ENCODE measurements around the gene CFAP70. TPM values are rescaled to one million over a fixed set of nuclear protein-coding genes. Genes with fewer than 3 reads are reported as not detected.
"Not testable (repeated sequence)": the region's sequence is repeated elsewhere in the genome, so short reads cannot be mapped to it uniquely, and the experiment has no call there.

The CFAP70 gene
- total RNA-seq, 1 donor from 2014 or later = 0.33 TPM

DNA sequence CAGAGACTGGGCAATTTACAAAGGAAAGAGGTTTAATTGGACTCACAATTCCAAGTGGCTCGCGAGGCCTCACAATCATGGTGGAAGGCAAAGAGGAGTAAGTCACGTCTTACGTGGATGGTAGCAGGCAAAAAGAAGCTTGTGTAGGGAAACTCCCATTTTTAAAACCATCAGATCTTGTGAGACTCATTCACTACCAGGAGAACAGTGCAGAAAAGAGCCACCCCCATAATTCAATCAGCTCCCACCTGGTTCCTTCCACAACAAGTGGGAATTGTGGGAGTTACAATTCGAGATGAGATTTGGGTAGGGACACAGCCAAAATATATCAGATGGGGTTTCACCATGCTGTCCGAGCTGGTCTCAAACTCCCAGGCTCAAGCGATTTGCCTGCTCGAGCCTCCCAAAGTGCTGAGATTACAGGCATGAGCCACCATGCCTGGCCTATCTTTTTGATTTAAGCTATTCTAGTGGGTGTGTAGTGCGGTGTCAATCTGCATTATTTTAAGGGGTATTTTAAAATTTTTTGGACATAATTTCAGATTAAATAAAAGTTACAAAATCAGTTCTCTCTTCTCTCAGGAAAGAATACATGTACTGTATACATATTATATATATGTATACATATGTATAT lies 97.2 kb downstream of the CFAP70 start:
- Mint-ChIP-seq H3K27me3 (peaks cover 8% of the 10 kb centered on the region), H3K4me3 (no peak overlapping the region), H3K4me1 (peaks cover 6% of the 10 kb centered on the region), H3K9me3 (no peaks in the 10 kb centered on the region), H3K36me3 (ENCODE audit: low read depth) (no peaks in the 10 kb centered on the region), H3K27ac (no peak overlapping the region)
- intact Hi-C loops (cut with micrococcal nuclease) = loop anchor here (5.0 kb wide), 1 partner anchor 381 kb away; the partner anchor contains the start of gene MYOZ1
- no peak for DNase-seq

DNA sequence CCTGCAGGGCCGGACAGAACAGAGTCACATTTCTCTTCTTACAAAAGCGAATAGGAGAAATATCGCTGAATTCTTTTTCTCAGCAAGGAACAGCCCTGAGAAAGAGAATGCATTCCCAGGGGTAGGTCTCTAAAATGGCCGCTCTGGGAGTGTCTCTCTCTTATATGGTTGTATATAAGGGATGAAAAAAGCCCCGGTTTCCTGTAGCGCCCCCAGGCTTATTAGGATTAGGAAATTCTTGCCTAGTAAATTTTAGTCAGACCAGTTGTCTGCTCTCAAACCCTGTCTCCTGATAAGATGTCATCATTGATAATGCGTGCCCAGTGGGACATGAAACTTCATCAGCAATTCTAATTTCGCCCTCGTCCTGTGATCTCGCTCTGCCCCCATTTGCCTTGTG lies 100.1 kb downstream of the CFAP70 start:
- H3K4me3 Mint-ChIP-seq; H3K4me1 Mint-ChIP-seq; intact Hi-C loops (cut with micrococcal nuclease); H3K9me3 Mint-ChIP-seq; H3K36me3 Mint-ChIP-seq (ENCODE audit: low read depth); H3K27me3 Mint-ChIP-seq; DNase-seq; H3K27ac Mint-ChIP-seq: not testable (repeated sequence)

DNA sequence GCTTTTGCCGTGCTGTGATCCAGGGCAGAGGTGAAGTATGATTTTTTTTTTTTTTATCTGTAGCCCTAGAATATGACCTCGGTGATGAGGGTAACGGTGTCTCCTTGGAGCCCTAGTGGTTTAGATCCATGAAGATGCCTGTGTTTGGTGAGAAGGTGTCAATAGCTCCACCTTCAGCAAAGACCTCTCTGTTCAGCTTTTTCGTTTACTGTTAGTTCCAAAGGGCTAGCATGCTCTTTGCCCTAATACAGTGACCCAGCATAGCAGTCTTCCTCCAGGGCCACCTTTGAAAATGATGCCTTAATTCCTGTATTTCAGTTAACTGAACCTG lies 105.5 kb downstream of the CFAP70 start:
- peaks cover 38% of the 10 kb centered on the region for H3K36me3 Mint-ChIP-seq (ENCODE audit: low read depth)
- intact Hi-C loops (cut with micrococcal nuclease) = loop anchor here (2.0 to 5.0 kb wide), 3 partner anchors 84 to 489 kb away; partner anchors contain the start of genes ANXA7, ECD, FAM149B1 and SEC24C
- peak overlapping the region; percentile 94 for H3K4me3 Mint-ChIP-seq
- H3K27me3 Mint-ChIP-seq = no peaks in the 10 kb centered on the region
- peak overlapping the region; percentile 96 for H3K27ac Mint-ChIP-seq
- peaks cover 29% of the 10 kb centered on the region for H3K4me1 Mint-ChIP-seq
- H3K9me3 Mint-ChIP-seq = no peaks in the 10 kb centered on the region
- peak; percentile 67 for DNase-seq

DNA sequence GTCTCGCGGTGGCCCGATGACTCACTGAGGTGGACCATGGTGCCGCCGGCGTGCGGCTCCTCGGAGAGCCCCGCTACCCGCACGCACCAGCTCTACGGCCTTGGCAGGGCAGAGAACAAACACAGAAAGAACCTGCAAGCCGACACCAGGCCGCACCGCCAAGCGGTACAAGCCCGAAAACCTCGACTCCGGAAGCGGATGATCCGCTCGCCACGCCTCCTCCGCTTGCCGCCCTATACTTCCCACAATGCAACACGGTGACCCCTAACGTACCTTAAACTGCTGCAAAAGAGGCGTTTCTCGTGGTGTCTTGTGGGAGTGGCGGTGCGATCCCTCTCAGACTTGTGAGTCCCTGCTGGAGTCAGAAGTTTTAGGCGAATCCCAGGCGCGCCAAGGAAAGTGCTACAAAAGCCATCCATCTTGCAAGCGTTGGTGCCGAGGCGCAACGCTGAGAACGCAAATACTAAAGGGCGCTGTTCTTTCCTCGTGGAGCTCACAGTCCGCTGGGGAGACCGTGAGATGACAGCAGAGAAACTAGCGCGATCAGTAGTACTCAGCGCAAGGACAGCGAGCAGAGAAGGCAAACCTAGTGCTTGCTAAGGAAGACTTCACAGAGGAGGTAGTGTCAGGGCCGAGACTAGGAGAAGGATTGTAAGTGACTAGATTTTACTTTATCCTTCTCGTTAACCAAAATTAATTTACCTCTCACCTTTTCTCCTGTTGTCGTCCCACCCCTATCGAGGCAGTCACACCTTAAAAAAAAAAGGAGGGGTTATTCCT lies 106.0 kb downstream of the CFAP70 start, which contains the start of gene MRPS16:
Gene MRPS16, minus strand, starts transcription at position 200 of the 780 bp plus-strand sequence. Its CDS starts 162 bp downstream, at position 38.
- DNase-seq = peak; percentile 98
- Mint-ChIP-seq H3K27ac (peak within 1 kb of the TSS; percentile 96), H3K4me1 (peaks cover 34% of the 10 kb centered on the region), H3K27me3 (no peaks in the 10 kb centered on the region), H3K36me3 (ENCODE audit: low read depth) (peaks cover 44% of the 10 kb centered on the region), H3K9me3 (no peaks in the 10 kb centered on the region), H3K4me3 (peak within 1 kb of the TSS; percentile 94)
- intact Hi-C loops (cut with micrococcal nuclease) = loop anchor here (2.0 to 5.0 kb wide), 3 partner anchors 84 to 490 kb away; partner anchors contain the start of genes ANXA7, ECD, FAM149B1 and SEC24C

GRCh38 chr10:73251683-73252444 lies 106.8 kb downstream of the CFAP70 start:
- Mint-ChIP-seq H3K4me3 (peak overlapping the region; percentile 94), H3K4me1 (peaks cover 34% of the 10 kb centered on the region), H3K27ac (peak overlapping the region; percentile 96), H3K27me3 (no peaks in the 10 kb centered on the region), H3K36me3 (ENCODE audit: low read depth) (peaks cover 48% of the 10 kb centered on the region), H3K9me3 (no peaks in the 10 kb centered on the region)
- peak; percentile 64 for DNase-seq
- intact Hi-C loops (cut with micrococcal nuclease) = loop anchor here (2.0 to 5.0 kb wide), 3 partner anchors 83 to 490 kb away; partner anchors contain the start of genes ANXA7, ECD, FAM149B1 and SEC24C

- DNase-seq = no peak
- Mint-ChIP-seq H3K36me3 (ENCODE audit: low read depth) (peaks cover 79% of the 10 kb centered on the region), H3K27me3 (no peaks in the 10 kb centered on the region), H3K9me3 (no peaks in the 10 kb centered on the region), H3K4me3 (peak overlapping the region; percentile 98), H3K4me1 (peaks cover 57% of the 10 kb centered on the region), H3K27ac (peak overlapping the region; percentile 97)
- intact Hi-C loops (cut with micrococcal nuclease) = loop anchor here (10.0 kb wide), 1 partner anchor 623 kb away; the partner anchor contains the start of gene MICU1
These were observed 110.4 kb downstream of the CFAP70 start for GRCh38 chr10:73248259-73248724.

- Mint-ChIP-seq H3K27me3 (no peaks in the 10 kb centered on the region), H3K27ac (peak overlapping the region; percentile 97), H3K36me3 (ENCODE audit: low read depth) (peaks cover 85% of the 10 kb centered on the region), H3K4me1 (peaks cover 56% of the 10 kb centered on the region), H3K4me3 (peak overlapping the region; percentile 98), H3K9me3 (no peaks in the 10 kb centered on the region)
- intact Hi-C loops (cut with micrococcal nuclease) = loop anchor here (1.0 to 10.0 kb wide), 5 partner anchors 115 to 623 kb away; partner anchors contain the start of gene MICU1
- DNase-seq = peak; percentile 61
These were observed 111.0 kb downstream of the CFAP70 start for GRCh38 chr10:73247509-73248258.

DNA sequence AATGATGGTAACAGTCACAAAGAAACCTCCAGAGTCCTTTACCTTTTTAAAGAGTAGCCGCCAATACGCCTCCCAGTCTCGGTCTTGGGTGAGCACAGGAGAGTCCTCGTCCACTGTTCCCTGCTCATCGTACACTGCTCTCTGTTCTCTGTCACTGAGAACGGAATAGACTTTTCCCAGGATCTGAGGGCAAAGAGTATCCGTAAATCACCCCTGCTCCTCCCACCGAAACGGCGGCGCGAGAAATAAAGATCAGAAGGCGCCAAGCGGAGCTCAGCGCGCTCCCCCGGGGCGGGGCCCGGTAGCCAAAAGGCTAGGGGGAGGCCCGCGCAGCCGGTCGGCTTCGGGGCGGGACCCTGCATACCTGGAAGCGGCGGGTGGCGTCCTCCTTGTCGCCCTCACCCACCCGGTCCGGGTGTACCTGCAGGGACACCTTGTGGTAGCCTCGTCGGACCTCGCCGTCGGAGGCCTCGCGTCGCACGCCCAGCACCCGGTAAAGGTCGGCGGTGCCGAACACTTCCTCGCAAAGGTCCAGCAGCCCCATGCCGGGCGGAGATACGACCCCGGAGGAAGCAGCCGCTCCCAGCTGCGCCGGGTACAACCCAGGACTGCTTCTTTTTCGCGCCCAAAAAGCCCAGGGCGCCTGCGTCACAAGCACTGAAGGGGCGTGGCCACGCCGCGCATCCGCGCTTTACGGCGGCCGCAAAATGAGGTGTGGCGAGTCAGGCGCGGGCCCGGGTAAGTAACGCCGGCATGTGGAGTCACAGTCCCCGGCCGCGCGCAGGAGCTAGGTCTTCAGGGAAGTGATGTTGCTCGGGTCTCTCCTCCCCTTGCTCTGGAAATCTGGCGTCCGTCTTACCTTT lies 111.8 kb downstream of the CFAP70 start, which contains the start of gene DNAJC9:
Gene DNAJC9, minus strand, starts transcription at position 610 of the 863 bp plus-strand sequence. Its CDS starts 66 bp downstream, at position 544.
- no peaks in the 10 kb centered on the region for H3K27me3 Mint-ChIP-seq
- H3K36me3 Mint-ChIP-seq (ENCODE audit: low read depth) = peaks cover 84% of the 10 kb centered on the region
- H3K4me3 Mint-ChIP-seq = peak within 1 kb of the TSS; percentile 98
- intact Hi-C loops (cut with micrococcal nuclease) = loop anchor here (1.0 to 10.0 kb wide), 5 partner anchors 116 to 622 kb away; partner anchors contain the start of gene MICU1
- DNase-seq = peak; percentile 99
- H3K4me1 Mint-ChIP-seq = peaks cover 55% of the 10 kb centered on the region
- H3K9me3 Mint-ChIP-seq = no peaks in the 10 kb centered on the region
- peak within 1 kb of the TSS; percentile 97 for H3K27ac Mint-ChIP-seq

DNA sequence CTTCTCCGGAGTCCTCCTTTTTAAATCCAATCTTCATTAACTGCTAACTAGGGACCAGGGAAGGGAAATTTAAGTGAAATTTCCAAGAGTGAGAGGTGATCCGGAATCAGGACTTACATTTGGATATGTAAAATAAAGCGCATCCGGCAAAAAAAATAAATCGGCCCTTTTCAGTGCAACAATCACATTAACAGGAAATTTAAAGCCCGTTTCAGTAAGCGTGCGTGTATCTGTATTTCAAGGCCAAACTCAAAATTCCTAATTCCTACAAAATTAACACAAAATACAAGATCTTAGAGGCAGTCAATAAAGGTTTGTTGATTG lies 112.4 kb downstream of the CFAP70 start:
- H3K36me3 Mint-ChIP-seq (ENCODE audit: low read depth) = peaks cover 82% of the 10 kb centered on the region

DNA sequence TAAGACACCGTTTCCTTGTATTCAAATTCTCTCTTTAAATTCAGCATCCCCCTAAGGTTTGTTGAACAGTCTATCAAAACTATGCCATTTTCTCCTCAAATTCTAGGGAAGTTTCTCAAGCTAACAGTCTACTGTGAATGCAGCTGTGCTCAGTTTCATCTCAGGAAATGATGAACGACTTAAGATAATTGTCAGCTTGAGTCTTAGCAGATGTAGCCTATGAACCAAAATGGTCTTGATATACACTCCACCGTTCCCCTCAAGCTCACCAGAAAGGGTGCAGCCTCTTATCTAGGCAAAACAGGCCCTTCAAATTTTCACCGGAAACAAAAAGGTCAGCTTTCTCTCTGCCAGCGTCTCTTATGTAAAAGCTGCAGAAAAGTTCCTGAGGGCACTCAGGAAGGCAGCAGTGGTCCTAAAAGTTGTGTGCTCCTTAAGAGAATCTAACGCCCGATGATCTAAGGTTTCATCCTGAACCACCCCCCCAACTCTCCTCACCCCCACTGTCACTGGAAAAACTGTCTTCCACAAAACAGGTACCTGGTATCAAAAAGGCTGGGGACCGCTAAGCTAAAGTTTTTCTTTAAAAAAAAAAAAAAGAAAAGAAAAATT lies 113.7 kb downstream of the CFAP70 start:
- no peaks in the 10 kb centered on the region for H3K27me3 Mint-ChIP-seq
- H3K4me1 Mint-ChIP-seq = peaks cover 48% of the 10 kb centered on the region
- peak overlapping the region; percentile 98 for H3K4me3 Mint-ChIP-seq
- peaks cover 81% of the 10 kb centered on the region for H3K36me3 Mint-ChIP-seq (ENCODE audit: low read depth)
- intact Hi-C loops (cut with micrococcal nuclease) = loop anchor here (10.0 kb wide), 1 partner anchor 620 kb away; the partner anchor contains the start of gene MICU1
- no peak overlapping the region for H3K27ac Mint-ChIP-seq
- no peak for DNase-seq
- H3K9me3 Mint-ChIP-seq = no peaks in the 10 kb centered on the region

More for the DNA sequence above, 112.4 kb downstream of the CFAP70 start:
- Mint-ChIP-seq H3K27ac (peak overlapping the region; percentile 97), H3K4me1 (peaks cover 55% of the 10 kb centered on the region), H3K9me3 (no peaks in the 10 kb centered on the region), H3K27me3 (no peaks in the 10 kb centered on the region), H3K4me3 (peak overlapping the region; percentile 98)
- no peak for DNase-seq
- intact Hi-C loops (cut with micrococcal nuclease) = loop anchor here (2.0 to 10.0 kb wide), 3 partner anchors 117 to 621 kb away; partner anchors contain the start of gene MICU1

DNA sequence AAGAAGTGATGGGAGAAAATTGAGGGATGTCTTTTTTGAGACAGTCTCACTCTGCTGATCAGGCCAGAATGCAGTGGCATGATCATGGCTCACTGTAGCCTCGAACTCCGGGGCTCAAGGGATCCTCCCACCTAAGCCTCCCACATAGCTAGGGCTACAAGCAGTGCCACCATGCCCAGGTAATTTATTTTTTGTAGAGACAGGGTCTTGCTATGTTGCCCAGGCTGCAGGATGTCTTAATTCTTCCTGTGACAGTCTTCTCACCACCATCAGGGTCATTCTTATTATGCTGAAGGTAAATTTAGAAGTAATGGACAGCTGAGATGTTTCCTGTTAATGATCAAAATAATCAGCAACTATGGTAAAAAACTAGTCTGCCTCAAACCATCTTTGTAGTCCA lies 118.8 kb downstream of the CFAP70 start:
- peaks cover 19% of the 10 kb centered on the region for H3K4me1 Mint-ChIP-seq
- intact Hi-C loops (cut with micrococcal nuclease) = loop anchor here (10.0 kb wide), 1 partner anchor 615 kb away; the partner anchor contains the start of gene MICU1
- peaks cover 52% of the 10 kb centered on the region for H3K36me3 Mint-ChIP-seq (ENCODE audit: low read depth)

More for the DNA sequence above, 118.8 kb downstream of the CFAP70 start:
- H3K9me3 Mint-ChIP-seq = no peaks in the 10 kb centered on the region
- no peak overlapping the region for H3K27ac Mint-ChIP-seq
- H3K27me3 Mint-ChIP-seq = no peaks in the 10 kb centered on the region
- H3K4me3 Mint-ChIP-seq = no peak overlapping the region
- DNase-seq = no peak

All from activated CD4-positive, alpha-beta T cell treated with anti-CD3 and anti-CD28 coated beads, Interleukin-2, amount 10 ng/mL, durations not matched to agents 24 days and 14 days (primary cell).